Sigmoid colon (tissue), 4 donors: Measurements from ENCODE around the gene KAZN.

Source experiments
- POLR2A ChIP-seq, 2 donors: fragments of 450-650 bp; IDR thresholded peaks; one replicate each; pipeline ENCODE4 v1.6.1; 2016; ENCODE audit warnings: antibody characterized with exemption in 2 of 2, mild to moderate bottlenecking in 2 of 2, moderate library complexity in 2 of 2
- POLR2AphosphoS5 ChIP-seq, 4 donors: sonication (generic); formaldehyde crosslinking; IDR thresholded peaks; one replicate each; pipeline ENCODE4 v1.6.1; 2017; ENCODE audit warnings: antibody characterized with exemption in 4 of 4
- TF ChIP-seq, protein P1 (sequence below), 4 experiments: fragments of 450-650 bp in 3 of 4; fragments of 200-600 bp in 1 of 4; IDR thresholded peaks; one replicate each; pipeline ENCODE4 v1.5.1; 2016 to 2019; ENCODE audit warnings: antibody characterized with exemption in 4 of 4, mild to moderate bottlenecking in 3 of 4, moderate library complexity in 2 of 4

GRCh38 chr1:14843525-14843924 lies 245.0 kb downstream of the KAZN start:
- TF ChIP-seq POLR2A (IDR thresholded peaks at IDR 0.05) (no peak), POLR2AphosphoS5 (IDR thresholded peaks at IDR 0.05) (no peak)
- TF ChIP-seq, protein P1, sequence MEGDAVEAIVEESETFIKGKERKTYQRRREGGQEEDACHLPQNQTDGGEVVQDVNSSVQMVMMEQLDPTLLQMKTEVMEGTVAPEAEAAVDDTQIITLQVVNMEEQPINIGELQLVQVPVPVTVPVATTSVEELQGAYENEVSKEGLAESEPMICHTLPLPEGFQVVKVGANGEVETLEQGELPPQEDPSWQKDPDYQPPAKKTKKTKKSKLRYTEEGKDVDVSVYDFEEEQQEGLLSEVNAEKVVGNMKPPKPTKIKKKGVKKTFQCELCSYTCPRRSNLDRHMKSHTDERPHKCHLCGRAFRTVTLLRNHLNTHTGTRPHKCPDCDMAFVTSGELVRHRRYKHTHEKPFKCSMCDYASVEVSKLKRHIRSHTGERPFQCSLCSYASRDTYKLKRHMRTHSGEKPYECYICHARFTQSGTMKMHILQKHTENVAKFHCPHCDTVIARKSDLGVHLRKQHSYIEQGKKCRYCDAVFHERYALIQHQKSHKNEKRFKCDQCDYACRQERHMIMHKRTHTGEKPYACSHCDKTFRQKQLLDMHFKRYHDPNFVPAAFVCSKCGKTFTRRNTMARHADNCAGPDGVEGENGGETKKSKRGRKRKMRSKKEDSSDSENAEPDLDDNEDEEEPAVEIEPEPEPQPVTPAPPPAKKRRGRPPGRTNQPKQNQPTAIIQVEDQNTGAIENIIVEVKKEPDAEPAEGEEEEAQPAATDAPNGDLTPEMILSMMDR (IDR thresholded peaks at IDR 0.05) = no peak
